ENCODE measurements around the gene KRT33B. TPM values are rescaled to one million over a fixed set of nuclear protein-coding genes. Genes with fewer than 3 reads are reported as not detected.
"Not testable (repeated sequence)": the region's sequence is repeated elsewhere in the genome, so short reads cannot be mapped to it uniquely, and the experiment has no call there.

KRT33B gene
- total and polyA plus RNA-seq, 7 donors = not detected

DNA sequence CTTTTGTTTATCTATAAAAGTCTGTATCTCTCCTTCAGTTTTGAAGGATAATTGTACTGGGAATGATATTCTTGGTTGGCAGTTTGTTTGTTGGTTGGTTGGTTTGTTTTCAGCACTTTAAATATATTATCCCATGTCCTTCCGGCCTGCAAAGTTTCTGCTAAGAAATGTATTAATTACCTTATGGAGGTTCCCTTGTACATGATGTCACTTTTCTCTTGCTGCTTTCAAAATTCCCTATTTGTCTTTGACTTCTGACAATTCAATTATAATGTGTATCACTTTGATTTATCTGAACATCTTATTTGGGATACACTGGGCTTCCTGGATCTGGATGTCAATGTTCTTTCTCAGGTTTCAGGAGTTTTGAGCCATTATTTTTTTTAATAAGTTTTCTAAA is 16.6 kb upstream of the KRT33B start:
- Histone ChIP-seq H3K9me3 (peaks cover 14% of the 10 kb centered on the region), H3K27me3 (ENCODE audit: insufficient read depth in 3 of 3, low read length in 2 of 3) (no peaks in the 10 kb centered on the region), H3K27ac (no peak overlapping the region), H3K4me3 (no peak overlapping the region), H3K4me1 (no peaks in the 10 kb centered on the region), H3K36me3 (ENCODE audit: insufficient read depth in 1 of 2, low read depth in 1 of 2) (no peaks in the 10 kb centered on the region)
- WGBS, 3 donors = 90 to 100% (median 97%) methylated on average over 1 of the region's 1 CpG
- no peak for ATAC-seq
- no peak for DNase-seq
- TF ChIP-seq CTCF (IDR thresholded peaks at IDR 0.05) = no peak
- intact Hi-C loops (cut with DNase I) = no loop called here

GRCh38 chr17:41383690-41384089 is 14.1 kb upstream of the KRT33B start:
- no peaks in the 10 kb centered on the region for H3K27me3 ChIP-seq (ENCODE audit: insufficient read depth in 3 of 3, low read length in 2 of 3)
- ATAC-seq = no peak
- no peaks in the 10 kb centered on the region for H3K4me1 ChIP-seq
- 88 to 100% (median 94%) methylated on average over 1 of the region's 1 CpG for WGBS, 3 donors
- TF ChIP-seq CTCF (IDR thresholded peaks at IDR 0.05) = no peak
- intact Hi-C loops (cut with DNase I) = no loop called here
- H3K27ac ChIP-seq = no peak overlapping the region
- DNase-seq = no peak
- H3K36me3 ChIP-seq (ENCODE audit: insufficient read depth in 1 of 2, low read depth in 1 of 2) = no peaks in the 10 kb centered on the region
- peaks cover 14% of the 10 kb centered on the region for H3K9me3 ChIP-seq
- no peak overlapping the region for H3K4me3 ChIP-seq

- Histone ChIP-seq H3K27me3 (ENCODE audit: insufficient read depth in 3 of 3, low read length in 2 of 3) (no peaks in the 10 kb centered on the region), H3K4me1 (no peaks in the 10 kb centered on the region), H3K4me3 (no peak overlapping the region), H3K27ac (no peak overlapping the region), H3K36me3 (ENCODE audit: insufficient read depth in 1 of 2, low read depth in 1 of 2) (no peaks in the 10 kb centered on the region), H3K9me3 (peaks cover 14% of the 10 kb centered on the region)
- ATAC-seq = no peak
- intact Hi-C loops (cut with DNase I) = no loop called here
- 59 to 87% (median 83%) methylated on average over 1 of the region's 1 CpG for WGBS, 3 donors
- TF ChIP-seq CTCF (IDR thresholded peaks at IDR 0.05) = no peak
- no peak for DNase-seq
Measured at GRCh38 chr17:41382394-41382793, 12.8 kb upstream of the KRT33B start.

- H3K9me3 ChIP-seq = peaks cover 12% of the 10 kb centered on the region
- H3K4me1 ChIP-seq; ATAC-seq; H3K36me3 ChIP-seq (ENCODE audit: insufficient read depth in 1 of 2, low read depth in 1 of 2); H3K4me3 ChIP-seq; H3K27ac ChIP-seq; H3K27me3 ChIP-seq (ENCODE audit: insufficient read depth in 3 of 3, low read length in 2 of 3); intact Hi-C loops (cut with DNase I); DNase-seq: not testable (repeated sequence)
- WGBS, 3 donors = 87 to 93% (median 92%) methylated on average over 12 to 13 of the region's 13 CpGs
Measured at GRCh38 chr17:41381943-41382342, 12.3 kb upstream of the KRT33B start, which contains the start of gene KRT34. TSS of gene KRT34 (minus strand) at chr17:41382306. CDS start at chr17:41382246, 60 bp downstream.

DNA sequence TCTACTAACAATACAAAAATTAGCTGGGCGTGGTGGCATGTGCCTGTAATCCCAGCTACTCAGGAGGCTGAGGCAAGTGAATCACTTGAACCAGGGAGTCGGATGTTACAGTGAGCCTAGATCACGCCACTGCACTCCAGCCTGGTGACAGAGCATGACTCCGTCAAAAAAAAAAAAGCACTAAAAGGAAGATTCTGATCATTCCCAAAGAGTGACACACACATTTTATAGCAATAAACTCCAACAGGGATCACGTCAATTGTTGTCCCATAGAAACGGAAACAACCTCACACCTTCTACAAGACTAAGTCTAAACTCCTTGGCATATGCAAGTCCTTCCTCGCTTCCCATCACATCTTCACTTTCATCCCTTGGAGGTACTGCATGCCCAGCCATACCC is 10.5 kb upstream of the KRT33B start:
- DNase-seq; H3K36me3 ChIP-seq (ENCODE audit: insufficient read depth in 1 of 2, low read depth in 1 of 2); intact Hi-C loops (cut with DNase I); H3K4me3 ChIP-seq; H3K9me3 ChIP-seq; ATAC-seq; H3K4me1 ChIP-seq; H3K27me3 ChIP-seq (ENCODE audit: insufficient read depth in 3 of 3, low read length in 2 of 3); H3K27ac ChIP-seq: not testable (repeated sequence)
- WGBS, 3 donors = 81 to 92% (median 86%) methylated on average over 7 of the region's 7 CpGs

GRCh38 chr17:41377546-41377945 is 7.9 kb upstream of the KRT33B start:
- H3K4me3 ChIP-seq = no peak overlapping the region
- 21 to 26% (median 23%) methylated on average over 2 of the region's 2 CpGs for WGBS, 3 donors
- no peaks in the 10 kb centered on the region for H3K4me1 ChIP-seq
- H3K36me3 ChIP-seq (ENCODE audit: insufficient read depth in 1 of 2, low read depth in 1 of 2) = no peaks in the 10 kb centered on the region
- no peak for DNase-seq
- no peak for TF ChIP-seq CTCF (IDR thresholded peaks at IDR 0.05)
- no peak for ATAC-seq
- no peaks in the 10 kb centered on the region for H3K9me3 ChIP-seq
- peaks cover 0 to 5% (median 0%) of the 10 kb centered on the region in 3 donors for H3K27me3 ChIP-seq (ENCODE audit: insufficient read depth in 3 of 3, low read length in 2 of 3)
- no peak overlapping the region for H3K27ac ChIP-seq
- intact Hi-C loops (cut with DNase I) = no loop called here
